HEK293 (cell line): Measurements from ENCODE around the gene RGMA.

Source experiments
- CTCF ChIA-PET: fragments of 350-600 bp; formaldehyde crosslinking; extraction: SDS; loops from one replicate; lab custom pipeline; 2021; ENCODE audit warnings: antibody characterized with exemption; lab: Yijun Ruan, JAX
- POLR2A ChIA-PET: fragments of 300-600 bp; formaldehyde crosslinking; extraction: SDS; loops from one replicate; lab custom pipeline; 2020; ENCODE audit warnings: antibody characterized with exemption, inconsistent platforms; lab: Yijun Ruan, JAX
- H3K27ac ChIP-seq: fragments of 200-500 bp; sonication (Bioruptor generic); 2 replicates; pipeline ENCODE4 v1.5.1; 2014; ENCODE audit warnings: low read depth, low read length, control low read depth, inconsistent platforms; ENCODE audit errors: extremely low read depth
- H3K36me3 ChIP-seq, 2 experiments: fragments of 200-500 bp in 1 of 2; sonication (Bioruptor generic) in 1 of 2; 1 replicate in 1 of 2; 2 replicates in 1 of 2; pipeline ENCODE4 v1.5.1; 2014 to 2017; ENCODE audit warnings: inconsistent platforms in 2 of 2, low read length in 2 of 2; ENCODE audit not compliant: control insufficient read depth in 2 of 2, insufficient read depth in 1 of 2
- H3K4me1 ChIP-seq: fragments of 200-500 bp; sonication (Bioruptor generic); 2 replicates; pipeline ENCODE4 v1.5.1; 2014; ENCODE audit warnings: mild to moderate bottlenecking, low read length, inconsistent platforms; ENCODE audit not compliant: control insufficient read depth, insufficient read depth
- H3K4me3 ChIP-seq: 2 replicates; pipeline ENCODE4 v1.5.1; 2011; ENCODE audit warnings: low read depth, mild to moderate bottlenecking, control low read depth, low read length, moderate library complexity
- H3K9me3 ChIP-seq: fragments of 200-500 bp; sonication (Bioruptor generic); 2 replicates; pipeline ENCODE4 v1.5.1; 2014; ENCODE audit warnings: low read depth, low read length, inconsistent platforms; ENCODE audit not compliant: control insufficient read depth, insufficient read depth
- KLF10 ChIP-seq: fragments of 450-650 bp; IDR thresholded peaks from 2 replicates; pipeline ENCODE4 v1.5.1; 2018; ENCODE audit warnings: missing biosample characterization, mild to moderate bottlenecking, missing genetic modification characterization
- KLF17 ChIP-seq: fragments of 450-650 bp; formaldehyde crosslinking; IDR thresholded peaks from 2 replicates; pipeline ENCODE4 v1.5.1; 2016; ENCODE audit warnings: missing biosample characterization, missing genetic modification characterization
- KLF9 ChIP-seq: fragments of 450-650 bp; formaldehyde crosslinking; IDR thresholded peaks from 2 replicates; pipeline ENCODE4 v1.5.1; 2016; ENCODE audit warnings: missing biosample characterization, missing genetic modification characterization, low read depth
- PRDM1 ChIP-seq: fragments of 450-650 bp; formaldehyde crosslinking; IDR thresholded peaks from 2 replicates; pipeline ENCODE4; 2016; ENCODE audit warnings: missing biosample characterization, missing genetic modification characterization
- PRDM10 ChIP-seq: fragments of 450-650 bp; formaldehyde crosslinking; IDR thresholded peaks from 2 replicates; pipeline ENCODE4 v1.5.1; 2016; ENCODE audit warnings: missing biosample characterization, missing genetic modification characterization
- SALL2 ChIP-seq: fragments of 450-650 bp; formaldehyde crosslinking; IDR thresholded peaks from 2 replicates; pipeline ENCODE4 v1.5.0; 2017; ENCODE audit warnings: missing biosample characterization, mild to moderate bottlenecking, missing genetic modification characterization, borderline replicate concordance
- SCRT2 ChIP-seq: fragments of 450-650 bp; formaldehyde crosslinking; IDR thresholded peaks from 2 replicates; pipeline ENCODE4 v1.5.1; 2016; ENCODE audit warnings: missing biosample characterization, missing genetic modification characterization
- SETDB1 ChIP-seq: IDR thresholded peaks from one replicate; pipeline ENCODE4 v1.6.1; 2017; ENCODE audit warnings: mild to moderate bottlenecking, low read length, moderate library complexity, mixed read lengths; ENCODE audit not compliant: insufficient read length
- SP2 ChIP-seq: fragments of 450-650 bp; formaldehyde crosslinking; IDR thresholded peaks from 2 replicates; pipeline ENCODE4 v1.5.1; 2016; ENCODE audit warnings: missing biosample characterization, missing genetic modification characterization
- ZFP37 ChIP-seq: fragments of 450-650 bp; formaldehyde crosslinking; IDR thresholded peaks from 2 replicates; pipeline ENCODE4 v1.5.1; 2016; ENCODE audit warnings: missing biosample characterization, missing genetic modification characterization
- ZFP41 ChIP-seq: fragments of 450-650 bp; formaldehyde crosslinking; IDR thresholded peaks from 2 replicates; pipeline ENCODE4 v1.5.1; 2016; ENCODE audit warnings: missing biosample characterization, missing genetic modification characterization, borderline replicate concordance
- ZNF223 ChIP-seq: fragments of 450-650 bp; formaldehyde crosslinking; IDR thresholded peaks from 2 replicates; pipeline ENCODE4 v1.5.1; 2016; ENCODE audit warnings: missing biosample characterization, missing genetic modification characterization
- ZNF335 ChIP-seq: fragments of 450-650 bp; formaldehyde crosslinking; conservative IDR thresholded peaks from 2 replicates; pipeline ENCODE4 v1.5.1; 2016; ENCODE audit warnings: missing biosample characterization, missing genetic modification characterization
- ZNF354C ChIP-seq: fragments of 450-650 bp; formaldehyde crosslinking; IDR thresholded peaks from 2 replicates; pipeline ENCODE4 v1.5.1; 2016; ENCODE audit warnings: missing biosample characterization, missing genetic modification characterization, low read depth, borderline replicate concordance
- ZNF404 ChIP-seq: fragments of 450-650 bp; formaldehyde crosslinking; IDR thresholded peaks from 2 replicates; pipeline ENCODE4 v1.5.1; 2017; ENCODE audit warnings: missing biosample characterization, missing genetic modification characterization
- ZNF530 ChIP-seq: fragments of 450-650 bp; formaldehyde crosslinking; IDR thresholded peaks from 2 replicates; pipeline ENCODE4 v1.5.1; 2016; ENCODE audit warnings: low read depth, missing biosample characterization, missing genetic modification characterization
- ZNF560 ChIP-seq: fragments of 450-650 bp; formaldehyde crosslinking; IDR thresholded peaks from 2 replicates; pipeline ENCODE4 v1.5.1; 2017; ENCODE audit warnings: missing biosample characterization, missing genetic modification characterization, borderline replicate concordance
- ZNF777 ChIP-seq: fragments of 450-650 bp; formaldehyde crosslinking; IDR thresholded peaks from 2 replicates; pipeline ENCODE4 v1.5.1; 2017; ENCODE audit warnings: missing biosample characterization, missing genetic modification characterization, borderline replicate concordance
- ZNF785 ChIP-seq: fragments of 450-650 bp; formaldehyde crosslinking; IDR thresholded peaks from 2 replicates; pipeline ENCODE4 v1.5.1; 2016; ENCODE audit warnings: missing biosample characterization, missing genetic modification characterization
- ZNF837 ChIP-seq: fragments of 450-650 bp; formaldehyde crosslinking; IDR thresholded peaks from 2 replicates; pipeline ENCODE4 v1.5.1; 2016; ENCODE audit warnings: missing biosample characterization, missing genetic modification characterization

RGMA gene

GRCh38 chr15:93110502-93111040, 21.6 kb upstream of the RGMA start:
- POLR2A ChIA-PET: no interaction called here
- Histone ChIP-seq H3K36me3 (no peaks in the 10 kb centered on the region), H3K9me3 (no peaks in the 10 kb centered on the region), H3K27ac (no peak overlapping the region), H3K4me1 (no peaks in the 10 kb centered on the region), H3K4me3 (no peak overlapping the region)
- CTCF ChIA-PET: no interaction called here
- TF ChIP-seq KLF10 (tag by site-specific recombination): no peak
- no peak for TF ChIP-seq ZNF335 (tag by site-specific recombination)
- TF ChIP-seq ZNF777 (tag by site-specific recombination): no peak
- TF ChIP-seq ZNF530: no peak
- no peak for TF ChIP-seq ZNF354C (tag by site-specific recombination)
- no peak for TF ChIP-seq SETDB1
- TF ChIP-seq ZNF223 (tag by site-specific recombination): no peak
- TF ChIP-seq ZNF560 (tag by site-specific recombination): no peak
- TF ChIP-seq KLF9 (tag by site-specific recombination): no peak
- TF ChIP-seq, all 188 proteins: peak for 0

GRCh38 chr15:93109336-93110102, 20.5 kb upstream of the RGMA start:
- Histone ChIP-seq H3K4me1 (no peaks in the 10 kb centered on the region), H3K4me3 (no peak overlapping the region), H3K36me3 (no peaks in the 10 kb centered on the region), H3K27ac (no peak overlapping the region), H3K9me3 (no peaks in the 10 kb centered on the region)
- ChIA-PET CTCF (no interaction called here), POLR2A (no interaction called here)
- no peak for TF ChIP-seq ZFP41 (tag by site-specific recombination)
- no peak for TF ChIP-seq SALL2 (tag by site-specific recombination)
- TF ChIP-seq ZFP37 (tag by site-specific recombination): no peak
- 0 out of 2 replicates have a peak, but pooled peaks have one; percentile 40 for TF ChIP-seq SCRT2 (tag by site-specific recombination)
- no peak for TF ChIP-seq PRDM10 (tag by site-specific recombination)
- TF ChIP-seq ZNF785 (tag by site-specific recombination): no peak

- Histone ChIP-seq H3K4me3 (no peak overlapping the region), H3K4me1 (no peaks in the 10 kb centered on the region), H3K27ac (no peak overlapping the region), H3K36me3 (no peaks in the 10 kb centered on the region), H3K9me3 (no peaks in the 10 kb centered on the region)
- ChIA-PET CTCF (interaction anchor here (1.0 kb wide), 1 partner anchor 1012 kb away, joined by 4 read pairs; no protein-coding TSS in a partner anchor), POLR2A (no interaction called here)
- TF ChIP-seq SP2 (tag by site-specific recombination) (no peak), ZNF837 (no peak), PRDM1 (no peak), PRDM10 (tag by site-specific recombination) (no peak), ZNF404 (tag by site-specific recombination) (no peak), KLF17 (tag by site-specific recombination) (no peak)
These were observed 18.6 kb upstream of the RGMA start for GRCh38 chr15:93107646-93108045.
